ENCODE measurements around the gene FOSL1. TPM values are rescaled to one million over a fixed set of nuclear protein-coding genes. Genes with fewer than 3 reads are reported as not detected.
A peak's percentile ranks its signal among the peaks of the same experiment; 100 is the strongest.

FOSL1 gene
- total RNA-seq, 2 donors from 2014 or later, result 7.4 to 9.5 TPM

DNA sequence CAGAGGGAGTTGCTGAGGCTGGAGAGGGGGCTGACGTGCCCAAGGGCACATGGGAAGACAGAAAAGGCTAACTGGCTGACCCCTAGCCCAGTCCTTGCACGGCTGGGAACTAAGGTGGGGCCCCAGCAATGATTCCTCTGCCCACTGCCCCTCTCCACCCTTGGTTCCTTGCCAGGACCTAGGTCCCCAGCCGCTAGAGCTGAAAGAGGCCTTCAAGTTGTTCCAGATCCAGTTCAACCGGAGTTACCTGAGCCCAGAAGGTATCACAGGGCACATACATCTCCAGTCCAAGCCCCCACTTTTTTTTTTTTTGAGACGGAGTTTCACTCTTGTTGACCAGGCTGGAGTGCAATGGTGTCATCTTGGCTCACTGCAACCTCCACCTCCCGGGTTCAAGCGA lies 20.2 kb downstream of the FOSL1 start:
- no peak for DNase-seq (ENCODE audit: low spot score in 2 of 2)
- peak overlapping the region in 1 of 2 donors; percentile 84 for H3K27ac Mint-ChIP-seq
- ATAC-seq, result no peak
- peaks cover 6 to 8% of the 10 kb centered on the region in 2 donors for H3K36me3 Mint-ChIP-seq
- H3K9me3 Mint-ChIP-seq, result no peaks in the 10 kb centered on the region

DNA sequence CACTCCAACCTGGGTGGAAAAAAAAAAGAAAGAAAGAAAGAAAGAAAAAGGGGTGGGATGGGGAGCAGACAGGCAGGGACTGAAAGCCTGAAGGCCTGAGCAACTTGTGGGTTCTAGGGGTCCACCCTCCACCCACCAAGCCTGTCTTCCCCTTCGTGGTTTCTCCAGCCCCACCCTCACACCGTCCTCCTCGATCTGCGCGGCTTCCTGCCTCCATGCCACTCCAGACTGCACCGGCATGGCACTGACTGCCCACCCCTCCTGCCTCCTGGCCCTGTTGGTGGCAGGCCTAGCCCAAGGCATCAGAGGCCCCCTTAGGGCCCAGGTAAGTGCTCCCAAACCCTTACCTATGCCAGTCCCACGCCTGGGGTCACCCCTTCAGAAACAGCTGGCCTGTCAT lies 20.6 kb downstream of the FOSL1 start, which contains the start of gene CTSW:
TSS of gene CTSW (plus strand) at position 221 of the 400 bp plus-strand sequence. CDS start at position 239, 18 bp downstream.
- no peak for DNase-seq (ENCODE audit: low spot score in 2 of 2)
- Mint-ChIP-seq H3K36me3 (peaks cover 4 to 7% of the 10 kb centered on the region in 2 donors), H3K27ac (peak within 1 kb of the TSS; percentile 60 to 84), H3K9me3 (no peaks in the 10 kb centered on the region)
- peak in 1 of 2 donors; percentile 19 for ATAC-seq

DNA sequence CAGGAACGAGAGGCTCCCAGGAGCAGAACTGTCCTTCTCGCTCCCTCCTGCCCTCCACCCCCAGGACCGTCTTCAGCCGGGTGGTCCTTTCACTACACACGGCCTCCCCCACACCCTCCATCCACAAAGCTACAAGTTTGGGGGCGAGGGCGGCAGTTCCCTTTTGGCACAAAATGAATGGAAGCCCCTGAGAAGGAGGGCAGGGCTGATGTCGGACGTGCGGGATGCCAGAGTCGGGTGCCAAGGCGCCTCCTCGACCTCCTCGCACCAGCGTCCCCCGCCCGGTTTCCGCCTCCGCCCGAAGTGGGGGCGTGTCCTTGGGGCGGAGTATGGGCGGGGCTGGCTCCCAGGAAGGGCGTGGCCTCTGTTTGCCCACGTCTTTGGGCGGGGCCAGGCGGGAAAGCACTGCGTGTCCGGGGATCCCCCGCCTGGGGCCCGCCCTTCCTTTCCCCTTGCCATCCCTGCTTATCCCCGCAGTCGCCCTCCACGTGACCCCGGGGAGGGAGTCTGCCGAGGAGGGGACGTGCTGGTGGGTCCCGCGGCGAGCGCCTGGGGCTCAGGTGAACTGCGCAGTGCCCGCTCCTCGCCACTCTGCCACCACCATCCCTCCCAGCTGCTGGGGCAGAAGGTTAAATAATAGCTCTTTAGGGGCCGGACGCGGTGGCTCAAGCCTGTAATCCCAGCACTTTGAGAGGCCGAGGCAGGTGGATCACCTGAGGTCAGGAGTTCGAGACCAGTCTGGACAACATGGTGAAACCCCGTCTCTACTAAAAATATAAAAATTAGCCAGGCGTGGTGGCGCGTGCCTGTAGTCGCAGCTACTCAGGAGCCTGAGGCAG lies 26.7 kb downstream of the FOSL1 start:
- Mint-ChIP-seq H3K9me3 (no peaks in the 10 kb centered on the region), H3K27ac (peak overlapping the region; percentile 85 to 95), H3K36me3 (peaks cover 0 to 5% of the 10 kb centered on the region in 2 donors)
- ATAC-seq, result peak; percentile 90 to 94
- peak; percentile 97 to 100 for DNase-seq (ENCODE audit: low spot score in 2 of 2)

DNA sequence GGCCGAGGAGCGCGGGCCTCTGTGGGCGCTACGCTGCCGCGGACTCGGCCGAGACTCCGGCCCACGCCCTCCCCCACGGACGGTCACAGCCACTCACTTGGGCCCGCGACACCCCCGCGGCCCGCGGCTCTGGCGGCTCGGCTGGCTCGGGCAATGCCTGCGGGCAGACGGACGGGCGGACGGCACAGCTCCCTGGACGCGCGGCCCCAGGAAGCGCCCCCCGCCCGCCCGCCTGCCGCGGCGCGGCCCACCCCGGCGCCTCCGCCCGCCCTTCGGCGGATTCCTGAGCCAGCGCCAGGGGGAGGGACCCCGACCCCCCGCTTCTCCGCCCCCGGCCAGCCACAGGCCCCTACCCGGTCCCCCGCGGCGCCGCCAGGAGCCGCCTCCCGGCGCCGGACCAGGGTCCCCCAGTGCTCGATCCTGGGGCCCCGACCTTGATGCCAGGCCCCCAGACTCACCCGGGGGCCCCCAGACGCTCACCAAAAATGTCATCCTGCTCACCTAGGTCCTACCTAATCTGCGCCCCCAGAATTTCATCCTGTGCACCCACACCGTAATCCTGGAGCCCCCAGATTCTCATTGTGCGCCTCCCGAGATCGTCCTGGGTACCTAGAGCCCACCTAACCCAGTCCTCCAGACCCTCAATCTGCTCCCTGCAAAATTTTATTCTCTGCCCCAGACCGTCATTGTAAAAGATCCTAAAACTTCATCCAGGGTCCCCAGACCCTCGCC lies 27.4 kb downstream of the FOSL1 start, which contains the start of gene EFEMP2:
TSS of gene EFEMP2 (minus strand) at position 215 of the 732 bp plus-strand sequence. CDS start 446 bp downstream, outside the sequence.
- no peaks in the 10 kb centered on the region for H3K9me3 Mint-ChIP-seq
- peaks cover 0 to 5% of the 10 kb centered on the region in 2 donors for H3K36me3 Mint-ChIP-seq
- DNase-seq (ENCODE audit: low spot score in 2 of 2) (no peak), ATAC-seq (peak in 1 of 2 donors; percentile 1)
- H3K27ac Mint-ChIP-seq, result peak within 1 kb of the TSS; percentile 85 to 95

DNA sequence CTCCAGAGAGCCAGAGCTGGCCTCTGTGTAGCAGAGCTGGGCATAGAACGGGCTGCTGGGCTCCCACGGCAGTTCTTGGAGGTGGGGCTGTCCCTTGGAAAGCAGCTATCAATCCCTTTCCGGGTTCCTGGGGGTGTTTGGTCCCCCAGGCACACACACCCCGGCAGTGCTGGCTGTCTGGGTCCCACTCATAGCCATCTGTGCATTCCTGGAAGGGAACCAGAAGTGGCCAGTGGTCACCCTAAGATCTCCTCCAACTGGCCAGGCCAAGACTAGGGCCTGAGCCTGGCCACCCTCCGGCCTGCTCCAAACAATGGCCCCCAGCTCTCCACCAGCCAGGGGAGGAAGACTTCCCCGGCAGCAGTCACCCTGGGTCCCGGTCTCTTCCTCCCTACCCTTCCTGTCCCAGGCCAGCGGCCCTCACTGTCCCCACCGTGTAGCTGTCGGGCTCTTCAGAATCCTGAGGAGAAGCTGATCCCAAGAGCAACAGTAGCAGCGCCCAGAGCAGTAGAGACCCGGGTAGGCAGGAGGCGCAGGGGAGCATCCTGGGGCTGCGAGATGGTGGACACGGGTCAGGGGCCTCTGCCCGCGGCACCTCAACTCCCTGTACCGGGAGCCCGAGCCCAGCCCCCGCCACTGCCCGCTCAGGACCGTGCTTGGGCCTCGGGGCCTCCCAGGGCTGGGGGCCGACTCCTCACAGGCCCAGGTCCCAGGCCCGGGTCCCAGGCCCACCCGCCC lies 28.2 kb downstream of the FOSL1 start:
- peak overlapping the region in 1 of 2 donors; percentile 82 for H3K27ac Mint-ChIP-seq
- no peaks in the 10 kb centered on the region for H3K9me3 Mint-ChIP-seq
- ATAC-seq (no peak), DNase-seq (ENCODE audit: low spot score in 2 of 2) (no peak)
- H3K36me3 Mint-ChIP-seq, result peaks cover 0 to 12% of the 10 kb centered on the region in 2 donors

DNA sequence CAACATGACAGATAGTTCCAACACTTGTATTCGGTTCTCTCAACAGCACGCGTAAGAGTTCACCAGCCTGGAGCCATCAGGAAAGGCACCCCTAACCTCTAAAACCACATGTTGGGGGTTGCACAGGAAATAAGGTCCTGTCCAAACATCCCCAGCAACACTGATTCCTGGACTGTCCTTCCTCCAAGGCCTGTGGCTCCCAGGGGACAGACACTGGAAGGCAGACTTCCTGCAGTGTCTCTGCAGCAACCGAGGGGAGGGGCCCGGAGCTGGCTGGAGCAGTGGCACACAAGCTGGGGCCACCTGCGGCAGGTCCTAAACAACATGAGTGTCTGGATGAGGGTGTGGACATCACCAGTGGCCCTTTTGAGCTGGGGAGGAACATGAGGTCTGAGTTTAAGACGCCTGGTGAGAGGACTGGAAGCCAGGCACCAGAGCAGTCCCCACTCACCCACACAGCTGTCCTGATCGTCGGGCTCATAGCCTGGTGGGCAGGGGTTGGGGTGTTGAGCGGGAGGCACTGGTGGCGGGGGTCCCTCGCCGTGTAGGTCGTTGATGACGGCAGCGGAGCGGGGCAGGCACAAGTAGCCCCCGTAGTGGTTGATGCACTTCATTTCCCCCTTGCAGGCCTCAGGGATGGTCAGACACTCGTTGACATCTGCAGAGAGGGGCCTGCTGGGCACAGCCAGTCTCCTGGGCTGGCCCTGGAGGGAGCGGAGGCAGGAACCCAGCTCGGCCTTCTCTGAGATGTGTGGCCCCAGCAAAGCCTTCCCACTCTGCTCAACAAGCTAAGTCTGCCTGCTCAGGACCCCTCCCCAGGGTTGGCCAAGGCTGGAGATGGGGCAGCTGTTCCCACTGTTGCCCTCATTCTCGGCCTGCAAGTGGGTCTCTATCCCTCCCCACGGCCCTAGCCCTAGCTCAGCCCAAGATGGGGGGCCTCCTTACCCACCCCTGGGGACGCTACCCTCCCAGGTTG lies 29.2 kb downstream of the FOSL1 start:
- H3K9me3 Mint-ChIP-seq, result no peaks in the 10 kb centered on the region
- no peak for DNase-seq (ENCODE audit: low spot score in 2 of 2)
- ATAC-seq, result no peak
- peaks cover 0 to 12% of the 10 kb centered on the region in 2 donors for H3K36me3 Mint-ChIP-seq
- H3K27ac Mint-ChIP-seq, result peak overlapping the region in 1 of 2 donors; percentile 82

DNA sequence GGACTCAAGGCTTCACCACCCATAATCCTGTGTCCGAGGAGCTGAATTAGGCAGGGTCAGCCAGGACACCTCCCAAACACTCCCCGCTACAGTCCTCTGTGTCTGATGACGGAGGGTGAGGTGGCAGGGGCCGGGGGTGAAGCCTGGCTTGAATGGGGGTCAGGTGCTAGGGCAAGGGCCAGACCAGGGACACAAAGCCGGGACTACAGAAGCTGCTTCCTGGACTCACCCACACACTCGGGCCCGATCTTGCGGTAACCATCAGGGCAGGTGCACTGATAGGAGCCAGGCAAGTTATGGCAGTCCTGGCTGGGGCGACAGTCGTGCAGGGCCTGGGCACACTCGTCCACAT lies 29.9 kb downstream of the FOSL1 start:
- H3K27ac Mint-ChIP-seq, result peak overlapping the region in 1 of 2 donors; percentile 82
- H3K9me3 Mint-ChIP-seq, result no peaks in the 10 kb centered on the region
- DNase-seq (ENCODE audit: low spot score in 2 of 2), result no peak
- peaks cover 0 to 12% of the 10 kb centered on the region in 2 donors for H3K36me3 Mint-ChIP-seq
- ATAC-seq, result no peak

DNA sequence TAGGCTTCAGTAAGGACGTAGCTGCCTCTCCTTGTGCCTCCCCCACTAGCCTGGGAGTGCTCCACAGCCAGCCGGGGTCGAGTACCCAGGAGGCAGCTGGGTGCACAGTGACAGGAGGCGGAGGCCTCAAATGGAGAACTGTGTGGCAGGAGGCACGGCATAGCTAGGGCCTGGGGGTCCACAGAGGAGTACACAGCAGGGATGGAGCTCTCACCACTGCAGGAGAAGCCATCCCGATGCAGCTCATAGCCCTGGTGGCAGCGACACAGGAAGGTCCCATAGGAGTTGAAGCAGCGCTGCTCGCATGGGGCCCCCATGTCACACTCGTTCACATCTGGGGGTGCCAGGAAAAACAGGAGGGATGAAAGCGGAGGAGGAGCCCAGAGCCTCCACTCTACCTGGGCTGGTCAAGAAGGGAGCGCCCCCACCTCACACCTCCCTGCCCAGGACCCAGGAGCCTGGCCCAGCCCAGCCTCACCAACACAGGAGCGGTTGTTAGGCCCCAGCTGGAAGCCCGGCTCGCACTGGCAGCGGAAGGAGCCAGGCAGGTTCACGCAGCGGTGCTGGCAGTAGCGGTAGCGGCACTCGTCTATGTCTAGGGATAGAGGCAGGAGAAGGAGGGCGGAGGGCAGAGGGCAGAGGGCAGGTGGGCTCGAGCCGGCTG lies 30.4 kb downstream of the FOSL1 start:
- Mint-ChIP-seq H3K9me3 (no peaks in the 10 kb centered on the region), H3K27ac (peak overlapping the region in 1 of 2 donors; percentile 82), H3K36me3 (peaks cover 0 to 12% of the 10 kb centered on the region in 2 donors)
- DNase-seq (ENCODE audit: low spot score in 2 of 2), result no peak
- ATAC-seq, result no peak

DNA sequence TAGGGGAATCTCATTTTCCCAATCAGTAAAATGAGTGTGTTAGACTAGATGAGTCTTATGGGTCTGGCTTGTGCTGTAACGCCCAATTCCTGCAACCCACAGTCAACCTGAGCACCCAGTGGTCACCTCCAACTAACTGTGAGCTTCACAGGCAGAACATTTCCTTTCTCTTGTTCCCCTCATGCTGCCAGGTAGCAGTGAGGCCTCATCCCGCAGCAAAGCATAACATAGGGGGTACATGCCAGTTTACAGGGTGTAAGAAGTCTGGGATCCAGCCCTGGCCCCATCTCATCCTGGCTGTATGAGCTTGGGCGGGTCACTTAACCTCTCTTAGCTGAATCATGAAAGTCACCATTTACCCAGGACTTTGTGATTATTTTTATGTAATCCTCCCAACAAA lies 31.3 kb downstream of the FOSL1 start:
- Mint-ChIP-seq H3K27ac (peak overlapping the region in 1 of 2 donors; percentile 82), H3K9me3 (no peaks in the 10 kb centered on the region), H3K36me3 (peaks cover 0 to 12% of the 10 kb centered on the region in 2 donors)
- DNase-seq (ENCODE audit: low spot score in 2 of 2), result no peak
- ATAC-seq, result no peak

DNA sequence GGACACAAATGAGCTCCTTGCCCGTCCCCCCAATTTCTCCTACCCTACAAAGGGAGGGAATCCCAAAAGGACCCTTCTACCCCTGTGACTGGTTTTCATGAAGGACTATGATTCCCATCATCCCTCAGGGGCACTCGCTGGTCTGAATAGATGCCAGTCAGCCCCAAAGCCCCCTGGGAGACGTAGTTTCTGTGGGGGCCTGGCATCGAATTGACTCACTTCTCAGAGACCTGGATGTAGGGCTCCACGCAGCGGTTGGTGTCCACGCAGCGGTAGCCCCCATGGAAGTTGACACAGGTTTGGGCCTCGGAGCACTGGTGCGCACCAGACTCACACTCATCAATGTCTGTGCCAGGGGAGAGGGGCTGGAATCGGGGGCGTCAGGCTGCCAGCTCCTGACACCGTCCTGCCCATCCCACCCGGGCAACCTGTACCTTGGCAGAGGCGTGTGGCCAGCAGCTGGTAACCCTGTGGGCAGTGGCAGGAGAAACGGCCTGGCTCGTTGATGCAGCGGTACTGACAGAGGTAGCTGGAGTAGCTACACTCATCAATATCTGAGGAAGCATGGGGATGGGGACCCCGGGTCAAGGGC lies 32.0 kb downstream of the FOSL1 start:
- DNase-seq (ENCODE audit: low spot score in 2 of 2), result no peak
- Mint-ChIP-seq H3K27ac (peak overlapping the region in 1 of 2 donors; percentile 56), H3K36me3 (peaks cover 0 to 14% of the 10 kb centered on the region in 2 donors), H3K9me3 (no peaks in the 10 kb centered on the region)
- no peak for ATAC-seq

DNA sequence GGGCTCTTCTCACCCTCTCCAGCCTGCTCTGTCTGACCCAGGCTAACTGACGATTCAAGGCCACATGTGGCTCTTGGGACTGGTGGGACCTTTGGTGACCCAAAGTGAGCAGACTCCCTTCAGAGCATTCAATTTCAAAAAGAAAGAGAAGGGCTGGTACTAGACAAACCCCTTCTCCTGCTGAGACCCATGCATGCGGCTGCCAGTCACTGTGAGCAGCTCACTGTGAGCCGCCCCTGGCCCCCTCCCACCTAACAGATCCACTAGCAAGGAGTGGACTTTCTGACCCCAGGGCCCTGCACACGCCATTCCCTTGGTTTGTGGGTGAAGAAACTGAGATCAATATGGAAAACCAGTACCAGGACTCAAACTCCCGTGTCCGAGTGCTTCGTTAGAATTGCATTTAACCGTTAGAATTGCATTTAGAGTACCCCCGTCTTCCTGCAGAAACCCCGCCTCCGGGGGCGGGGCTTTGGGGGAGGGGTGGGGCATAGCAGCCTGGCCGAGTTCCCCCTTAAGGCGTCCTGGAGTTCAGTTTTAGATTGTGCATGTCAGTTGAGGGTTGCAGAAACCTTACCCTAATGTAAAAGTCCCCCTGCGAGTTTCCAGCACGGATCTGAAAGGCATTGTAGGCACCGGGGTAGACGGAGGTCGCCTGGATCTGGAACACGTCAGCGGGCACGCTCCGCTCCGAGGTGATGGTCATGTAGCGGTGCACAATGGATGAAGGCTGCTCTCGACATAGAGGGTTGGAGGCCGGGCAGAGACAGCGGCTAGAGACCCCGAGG lies 32.7 kb downstream of the FOSL1 start:
- peaks cover 0 to 17% of the 10 kb centered on the region in 2 donors for H3K36me3 Mint-ChIP-seq
- DNase-seq (ENCODE audit: low spot score in 2 of 2) (no peak), ATAC-seq (no peak)
- H3K27ac Mint-ChIP-seq, result peak overlapping the region in 1 of 2 donors; percentile 88
- no peaks in the 10 kb centered on the region for H3K9me3 Mint-ChIP-seq

DNA sequence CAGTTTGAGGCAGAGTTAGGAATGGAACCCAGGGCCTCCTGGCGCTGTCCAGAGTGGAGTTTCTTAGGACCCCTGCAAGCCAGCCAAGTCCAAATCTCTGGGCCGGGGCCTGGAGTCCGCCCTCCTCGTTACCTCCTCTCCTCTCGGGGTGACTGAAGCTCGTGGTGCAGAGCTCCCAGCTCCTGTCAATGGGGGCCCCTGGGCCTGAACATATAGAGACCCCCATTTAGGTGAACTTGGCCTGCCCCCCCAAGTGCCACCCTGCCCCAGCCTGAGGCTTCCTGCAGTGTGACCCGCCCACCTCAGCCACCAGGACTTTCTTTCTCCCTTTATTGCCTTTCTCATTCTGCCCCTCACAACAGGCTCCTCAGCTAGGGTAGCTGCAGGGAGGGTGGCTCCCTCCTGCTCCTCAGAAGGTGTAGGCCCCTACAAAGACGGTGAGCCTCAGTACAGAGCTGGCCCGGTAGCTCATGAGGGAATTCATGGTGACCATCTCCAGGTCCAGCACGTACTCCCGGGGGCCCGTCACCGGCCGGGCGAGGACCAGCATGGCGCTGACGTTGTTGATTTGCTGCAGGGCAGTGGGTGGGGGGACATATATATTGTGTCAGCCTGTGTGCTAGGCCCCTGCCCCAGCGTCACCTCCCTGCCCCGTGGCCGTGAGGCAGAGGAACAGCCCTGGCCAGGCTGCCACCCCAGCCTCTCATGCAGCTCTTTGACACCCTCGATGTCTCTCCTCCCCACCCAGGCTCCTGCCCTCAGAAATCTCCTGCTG lies 33.5 kb downstream of the FOSL1 start:
- peak overlapping the region in 1 of 2 donors; percentile 88 for H3K27ac Mint-ChIP-seq
- ATAC-seq (no peak), DNase-seq (ENCODE audit: low spot score in 2 of 2) (no peak)
- peaks cover 2 to 19% of the 10 kb centered on the region in 2 donors for H3K36me3 Mint-ChIP-seq
- H3K9me3 Mint-ChIP-seq, result no peaks in the 10 kb centered on the region

DNA sequence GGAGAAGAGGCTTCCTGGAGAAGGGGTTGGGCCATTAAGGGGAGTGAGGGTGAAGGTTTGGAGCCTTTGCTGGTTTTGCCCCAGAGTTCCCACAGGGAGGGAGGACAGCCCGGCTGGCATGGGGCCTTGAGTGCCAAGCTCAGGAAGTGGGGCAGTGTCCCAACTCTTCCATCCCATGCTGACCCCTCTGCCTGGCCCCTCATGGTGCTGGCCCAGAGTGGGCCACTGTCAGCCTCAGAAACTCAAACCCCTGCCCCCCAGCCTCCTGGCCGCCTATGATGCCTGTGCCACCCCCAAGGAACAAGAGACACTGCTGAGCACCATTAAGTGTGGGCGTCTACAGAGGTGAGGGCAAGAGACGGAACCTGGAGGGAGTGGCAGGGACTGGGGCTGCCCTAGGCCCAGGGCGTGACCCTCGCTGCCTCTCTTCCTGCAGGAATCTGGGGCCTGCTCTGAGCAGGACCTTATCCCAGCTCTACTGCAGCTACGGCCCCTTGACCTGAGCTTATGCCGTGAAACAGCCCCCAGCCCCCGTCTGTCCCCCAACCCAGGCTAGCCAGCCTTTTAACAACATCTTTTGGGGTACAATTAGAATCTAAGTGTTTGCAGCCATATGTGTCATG lies 34.5 kb downstream of the FOSL1 start:
- ATAC-seq (no peak), DNase-seq (ENCODE audit: low spot score in 2 of 2) (no peak)
- Mint-ChIP-seq H3K36me3 (peaks cover 12 to 26% of the 10 kb centered on the region in 2 donors), H3K9me3 (no peaks in the 10 kb centered on the region), H3K27ac (no peak overlapping the region)
